Measurements from ENCODE around the gene MAP3K10.

MAP3K10 gene

GRCh38 chr19:40257096-40257517 is 65.9 kb downstream of the MAP3K10 start:
- peak; percentile 81 for ATAC-seq (ENCODE audit: low read depth)
- TF ChIP-seq CTCF (IDR thresholded peaks at IDR 0.05; ENCODE audit: poor library complexity, severe bottlenecking): no peak
- Histone ChIP-seq H3K4me1 (ENCODE audit: insufficient read depth, poor library complexity, severe bottlenecking) (peaks cover 14% of the 10 kb centered on the region), H3K4me3 (ENCODE audit: severe bottlenecking) (no peak overlapping the region), H3K9me3 (ENCODE audit: severe bottlenecking) (no peaks in the 10 kb centered on the region), H3K27ac (ENCODE audit: poor library complexity, severe bottlenecking) (no peak overlapping the region), H3K36me3 (ENCODE audit: low read depth) (peaks cover 35% of the 10 kb centered on the region), H3K27me3 (ENCODE audit: insufficient read depth, poor library complexity, severe bottlenecking) (no peaks in the 10 kb centered on the region)
- DNase-seq (ENCODE audit: low spot score): peak; percentile 74

- no peak for TF ChIP-seq CTCF (IDR thresholded peaks at IDR 0.05; ENCODE audit: poor library complexity, severe bottlenecking)
- Histone ChIP-seq H3K4me1 (ENCODE audit: insufficient read depth, poor library complexity, severe bottlenecking) (peaks cover 12% of the 10 kb centered on the region), H3K9me3 (ENCODE audit: severe bottlenecking) (no peaks in the 10 kb centered on the region), H3K27me3 (ENCODE audit: insufficient read depth, poor library complexity, severe bottlenecking) (no peaks in the 10 kb centered on the region), H3K27ac (ENCODE audit: poor library complexity, severe bottlenecking) (no peak overlapping the region), H3K36me3 (ENCODE audit: low read depth) (peaks cover 20% of the 10 kb centered on the region), H3K4me3 (ENCODE audit: severe bottlenecking) (no peak overlapping the region)
- DNase-seq (ENCODE audit: low spot score): no peak
- no peak for ATAC-seq (ENCODE audit: low read depth)
Measured at GRCh38 chr19:40261631-40262030, 70.4 kb downstream of the MAP3K10 start.

GRCh38 chr19:40262422-40262821 is 71.2 kb downstream of the MAP3K10 start:
- no peak for ATAC-seq (ENCODE audit: low read depth)
- H3K9me3 ChIP-seq (ENCODE audit: severe bottlenecking): no peaks in the 10 kb centered on the region
- no peak overlapping the region for H3K4me3 ChIP-seq (ENCODE audit: severe bottlenecking)
- no peak for TF ChIP-seq CTCF (IDR thresholded peaks at IDR 0.05; ENCODE audit: poor library complexity, severe bottlenecking)
- no peaks in the 10 kb centered on the region for H3K27me3 ChIP-seq (ENCODE audit: insufficient read depth, poor library complexity, severe bottlenecking)
- peaks cover 17% of the 10 kb centered on the region for H3K36me3 ChIP-seq (ENCODE audit: low read depth)
- H3K27ac ChIP-seq (ENCODE audit: poor library complexity, severe bottlenecking): no peak overlapping the region
- peaks cover 5% of the 10 kb centered on the region for H3K4me1 ChIP-seq (ENCODE audit: insufficient read depth, poor library complexity, severe bottlenecking)
- DNase-seq (ENCODE audit: low spot score): no peak

GRCh38 chr19:40263440-40264313 is 72.5 kb downstream of the MAP3K10 start:
- ATAC-seq (ENCODE audit: low read depth) (no peak), DNase-seq (ENCODE audit: low spot score) (no peak)
- H3K27me3 ChIP-seq (ENCODE audit: insufficient read depth, poor library complexity, severe bottlenecking): no peaks in the 10 kb centered on the region
- no peak overlapping the region for H3K4me3 ChIP-seq (ENCODE audit: severe bottlenecking)
- no peaks in the 10 kb centered on the region for H3K4me1 ChIP-seq (ENCODE audit: insufficient read depth, poor library complexity, severe bottlenecking)
- no peaks in the 10 kb centered on the region for H3K9me3 ChIP-seq (ENCODE audit: severe bottlenecking)
- TF ChIP-seq CTCF (IDR thresholded peaks at IDR 0.05; ENCODE audit: poor library complexity, severe bottlenecking): no peak
- no peak overlapping the region for H3K27ac ChIP-seq (ENCODE audit: poor library complexity, severe bottlenecking)
- peaks cover 17% of the 10 kb centered on the region for H3K36me3 ChIP-seq (ENCODE audit: low read depth)
